ENCODE data around the gene AGBL1.

AGBL1 gene

GRCh38 chr15:86375733-86376280 lies 296.1 kb downstream of the AGBL1 start:
- TF ChIP-seq, protein P1, sequence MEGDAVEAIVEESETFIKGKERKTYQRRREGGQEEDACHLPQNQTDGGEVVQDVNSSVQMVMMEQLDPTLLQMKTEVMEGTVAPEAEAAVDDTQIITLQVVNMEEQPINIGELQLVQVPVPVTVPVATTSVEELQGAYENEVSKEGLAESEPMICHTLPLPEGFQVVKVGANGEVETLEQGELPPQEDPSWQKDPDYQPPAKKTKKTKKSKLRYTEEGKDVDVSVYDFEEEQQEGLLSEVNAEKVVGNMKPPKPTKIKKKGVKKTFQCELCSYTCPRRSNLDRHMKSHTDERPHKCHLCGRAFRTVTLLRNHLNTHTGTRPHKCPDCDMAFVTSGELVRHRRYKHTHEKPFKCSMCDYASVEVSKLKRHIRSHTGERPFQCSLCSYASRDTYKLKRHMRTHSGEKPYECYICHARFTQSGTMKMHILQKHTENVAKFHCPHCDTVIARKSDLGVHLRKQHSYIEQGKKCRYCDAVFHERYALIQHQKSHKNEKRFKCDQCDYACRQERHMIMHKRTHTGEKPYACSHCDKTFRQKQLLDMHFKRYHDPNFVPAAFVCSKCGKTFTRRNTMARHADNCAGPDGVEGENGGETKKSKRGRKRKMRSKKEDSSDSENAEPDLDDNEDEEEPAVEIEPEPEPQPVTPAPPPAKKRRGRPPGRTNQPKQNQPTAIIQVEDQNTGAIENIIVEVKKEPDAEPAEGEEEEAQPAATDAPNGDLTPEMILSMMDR (IDR thresholded peaks at IDR 0.05; ENCODE audit: control extremely low read depth, extremely low read depth, low read depth, missing control alignments) = no peak
- no peak for DNase-seq (ENCODE audit: extremely low spot score)
- POLR2A ChIA-PET = no interaction called here
- CTCF ChIA-PET = no interaction called here

DNA sequence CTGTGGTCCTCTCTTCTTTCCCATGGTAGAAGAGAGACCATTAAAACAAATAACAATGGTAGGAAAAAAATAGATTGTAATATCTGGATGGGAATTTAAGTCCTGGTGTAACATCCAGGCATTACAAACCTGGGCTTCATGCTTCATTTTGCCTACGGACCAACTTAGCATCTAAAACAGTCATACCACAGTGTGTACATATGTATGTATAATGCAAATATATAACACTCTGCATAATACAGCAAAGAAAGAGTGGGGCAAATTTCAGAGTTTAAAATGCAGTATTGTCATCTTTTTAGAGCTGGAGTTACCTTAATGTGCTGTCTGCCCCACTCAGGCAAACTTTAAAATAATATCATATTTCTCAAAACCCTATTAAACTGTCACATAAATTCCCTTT lies 298.2 kb downstream of the AGBL1 start:
- TF ChIP-seq, protein P1 (IDR thresholded peaks at IDR 0.05; ENCODE audit: control extremely low read depth, extremely low read depth, low read depth, missing control alignments) = no peak
- CTCF ChIA-PET = no interaction called here
- no peak for DNase-seq (ENCODE audit: extremely low spot score)
- POLR2A ChIA-PET = no interaction called here

DNA sequence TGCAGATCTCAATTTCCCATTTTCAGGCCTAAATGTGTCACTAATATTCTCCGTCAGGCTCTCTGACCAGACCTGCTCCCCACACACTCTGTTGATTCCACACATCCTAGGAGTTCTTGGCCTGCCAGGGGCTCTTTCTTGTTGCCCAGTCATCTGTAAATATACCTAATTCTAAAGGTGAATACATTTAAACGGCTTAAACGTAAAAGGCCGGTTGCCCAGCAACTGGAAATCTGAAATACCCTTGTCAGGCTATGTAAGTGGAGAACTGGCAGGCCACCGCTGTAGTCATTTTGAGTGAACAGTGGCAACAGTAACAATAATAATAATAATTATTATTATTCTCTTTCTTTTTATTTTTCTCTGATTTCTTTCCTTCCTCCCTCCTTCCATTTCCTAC lies 302.7 kb downstream of the AGBL1 start:
- no peak for DNase-seq (ENCODE audit: extremely low spot score)
- TF ChIP-seq, protein P1 (IDR thresholded peaks at IDR 0.05; ENCODE audit: control extremely low read depth, extremely low read depth, low read depth, missing control alignments) = no peak
- POLR2A ChIA-PET = no interaction called here
- CTCF ChIA-PET = no interaction called here

DNA sequence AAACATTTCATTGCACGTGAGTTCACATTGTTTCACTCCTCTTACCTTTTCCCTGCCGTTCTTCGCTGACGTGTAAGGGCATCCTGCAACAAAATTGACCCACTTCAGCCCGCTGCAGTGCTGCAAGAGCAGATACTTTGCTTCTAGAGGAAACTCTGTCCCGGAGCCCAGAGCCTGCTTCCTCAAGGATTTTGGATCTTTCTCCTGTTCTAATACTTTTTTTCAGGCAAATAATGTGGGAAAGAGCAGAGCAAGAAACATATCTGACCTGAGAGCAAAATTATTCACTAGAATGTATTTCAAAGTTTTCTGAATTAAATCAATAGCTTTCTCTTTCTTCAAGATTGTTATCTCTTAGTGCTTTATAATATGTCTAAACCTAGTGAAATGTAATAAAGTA lies 303.9 kb downstream of the AGBL1 start:
- ChIA-PET POLR2A (no interaction called here), CTCF (interaction anchor here (1.5 kb wide), 1 partner anchor 35 kb away, joined by 3 read pairs; no protein-coding TSS in a partner anchor)
- TF ChIP-seq, protein P1 (IDR thresholded peaks at IDR 0.05; ENCODE audit: control extremely low read depth, extremely low read depth, low read depth, missing control alignments) = no peak
- no peak for DNase-seq (ENCODE audit: extremely low spot score)

GRCh38 chr15:86384186-86384585 lies 304.5 kb downstream of the AGBL1 start:
- no peak for DNase-seq (ENCODE audit: extremely low spot score)
- POLR2A ChIA-PET = no interaction called here
- TF ChIP-seq, protein P1 (IDR thresholded peaks at IDR 0.05; ENCODE audit: control extremely low read depth, extremely low read depth, low read depth, missing control alignments) = no peak
- CTCF ChIA-PET = interaction anchor here (1.5 kb wide), 1 partner anchor 35 kb away, joined by 3 read pairs; no protein-coding TSS in a partner anchor

- ChIA-PET CTCF (interaction anchor here (1.4 kb wide), 1 partner anchor 15 kb away, joined by 3 read pairs; no protein-coding TSS in a partner anchor), POLR2A (no interaction called here)
- TF ChIP-seq, protein P1 (IDR thresholded peaks at IDR 0.05; ENCODE audit: control extremely low read depth, extremely low read depth, low read depth, missing control alignments) = no peak
- DNase-seq (ENCODE audit: extremely low spot score) = no peak
Observed at GRCh38 chr15:86392296-86392695, 312.6 kb downstream of the AGBL1 start.

Data from GM10248 (cell line).